Activated naive CD8-positive, alpha-beta T cell treated with anti-CD3 and anti-CD28 coated beads, Interleukin-2, amount 50 U/mL, for 16 hours (primary cell): Measurements from ENCODE around the gene ANKH.

ENCODE experiments used
- DNase-seq: peaks from one replicate; pipeline ENCODE4 v3.0.0-alpha.2; 2020; ENCODE audit warnings: low read depth, low spot score

Gene ANKH

DNA sequence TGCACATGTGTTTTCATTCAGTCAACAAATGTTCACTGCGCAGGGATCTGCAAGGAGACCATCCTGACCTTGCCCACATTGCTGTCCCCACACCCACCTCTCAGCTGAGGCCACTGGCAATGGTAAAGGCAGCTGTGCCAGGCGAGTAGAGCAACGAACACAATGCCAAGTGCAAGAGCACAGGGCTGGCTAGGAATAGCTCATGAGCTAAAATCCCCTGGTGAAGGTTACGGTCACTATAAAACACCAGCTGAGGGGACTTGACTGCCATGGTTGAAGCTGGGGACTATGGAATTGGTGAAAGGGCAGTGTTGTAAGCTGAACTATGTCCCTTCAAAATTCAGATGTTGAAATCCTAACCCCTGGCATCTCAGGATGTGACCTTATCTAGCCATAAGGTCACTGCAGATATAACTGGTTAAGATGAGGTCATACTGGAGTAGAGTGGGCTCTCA lies 111.0 kb downstream of the ANKH start:
- no peak for DNase-seq

GRCh38 chr5:14759744-14760547 lies 111.6 kb downstream of the ANKH start:
- no peak for DNase-seq

- no peak for DNase-seq
Observed at GRCh38 chr5:14757850-14758249, 113.7 kb downstream of the ANKH start.

DNA sequence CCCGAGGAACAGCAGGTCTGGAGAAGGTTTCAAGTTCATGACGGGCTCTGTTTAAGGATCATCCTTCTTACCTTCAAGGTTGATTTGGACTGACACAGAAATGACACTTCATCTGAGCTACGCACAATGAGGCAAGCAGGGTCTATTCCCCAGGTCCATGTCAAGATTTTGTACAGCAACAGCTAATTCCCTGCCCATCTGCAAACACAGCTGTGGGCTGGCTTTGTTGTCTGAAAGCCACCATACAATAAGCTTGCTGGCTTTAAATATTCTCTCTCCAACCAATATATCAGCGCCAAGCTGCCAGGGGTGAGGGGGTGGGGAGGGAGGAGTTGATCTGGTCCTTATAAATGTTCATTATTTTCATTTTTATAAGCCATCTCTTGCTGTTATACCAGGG lies 115.1 kb downstream of the ANKH start:
- DNase-seq, result no peak

DNA sequence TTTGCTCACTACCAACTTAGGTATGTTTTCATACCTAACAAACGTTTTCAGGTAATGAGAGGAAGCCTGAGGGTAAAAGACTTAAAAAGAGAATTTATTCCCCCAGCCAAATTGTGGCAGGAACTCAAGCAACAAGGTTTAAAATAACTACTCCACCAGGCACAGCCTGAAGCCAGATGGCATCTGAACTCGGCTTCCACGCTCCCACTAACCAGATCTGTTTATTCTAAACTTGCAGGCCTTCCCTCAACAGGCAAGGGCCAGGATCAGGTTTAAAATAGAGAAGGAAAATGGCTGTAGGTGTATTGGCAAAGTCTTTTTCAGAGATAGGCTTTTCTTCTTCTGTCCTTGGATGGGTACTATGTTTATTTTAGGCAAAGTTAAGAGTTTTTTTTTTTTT lies 117.6 kb downstream of the ANKH start:
- no peak for DNase-seq

GRCh38 chr5:14753292-14753691 lies 118.3 kb downstream of the ANKH start:
- DNase-seq, result no peak

GRCh38 chr5:14752497-14753071 lies 119.0 kb downstream of the ANKH start:
- no peak for DNase-seq

DNA sequence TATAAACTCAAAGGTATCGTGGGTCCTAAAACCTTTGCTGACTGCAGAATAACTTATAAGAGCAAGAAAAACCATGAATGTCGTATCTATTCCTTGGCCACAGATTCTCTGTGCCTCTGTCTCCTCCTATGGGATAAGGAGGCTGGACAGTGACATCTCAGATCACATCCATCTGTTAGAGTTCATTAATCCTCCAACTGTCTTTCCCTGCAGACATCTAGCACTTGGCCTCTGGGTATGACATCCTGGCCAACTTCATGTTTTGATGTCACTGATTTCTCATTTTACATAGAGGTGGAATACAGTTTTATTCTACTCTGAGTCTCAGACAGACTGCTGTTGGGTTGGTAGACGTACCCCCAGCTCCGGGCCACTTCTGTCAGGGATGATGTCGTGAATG lies 120.9 kb downstream of the ANKH start:
- no peak for DNase-seq

- DNase-seq, result no peak
Observed at GRCh38 chr5:14749579-14750101, 121.9 kb downstream of the ANKH start.

GRCh38 chr5:14748180-14748900 lies 123.2 kb downstream of the ANKH start:
- DNase-seq, result no peak

DNA sequence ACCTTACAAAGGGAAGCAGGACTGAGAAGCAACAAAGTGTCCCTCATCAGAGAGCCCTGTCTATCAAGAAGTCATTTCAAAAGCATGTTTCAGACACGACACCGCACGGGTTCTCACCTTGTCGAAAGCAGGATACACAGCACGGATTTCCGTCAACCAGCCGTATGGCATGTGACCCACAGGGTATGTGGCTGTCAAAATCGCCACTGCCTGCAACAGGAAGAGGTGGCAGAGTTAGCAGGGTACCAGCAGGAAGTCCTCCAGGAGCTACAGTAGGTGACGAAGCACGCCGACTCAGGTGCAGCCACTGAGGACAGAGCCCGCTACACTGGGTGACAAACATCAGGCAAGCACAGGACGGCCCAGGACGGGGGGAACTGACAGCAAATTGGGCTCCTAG lies 125.8 kb downstream of the ANKH start:
- DNase-seq, result no peak

DNA sequence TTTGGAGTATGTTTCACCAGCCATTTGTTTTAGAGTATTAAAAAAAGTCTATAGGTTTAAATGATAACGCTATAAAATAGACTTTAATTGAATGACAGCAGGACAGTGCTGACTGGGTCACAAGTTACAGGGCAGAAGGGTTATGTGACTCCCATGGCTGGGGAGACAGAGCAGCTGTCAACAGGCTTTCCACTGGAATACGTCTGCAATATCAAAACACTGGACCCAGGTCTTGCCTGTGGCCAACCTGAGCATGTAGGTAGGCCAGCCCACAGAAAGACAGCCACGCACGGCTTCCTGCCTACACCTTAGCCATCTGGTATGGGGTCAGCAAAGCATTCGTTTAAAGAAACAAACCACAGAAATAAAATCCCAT lies 126.4 kb downstream of the ANKH start:
- no peak for DNase-seq

GRCh38 chr5:14744296-14745187 lies 127.0 kb downstream of the ANKH start:
- no peak for DNase-seq

DNA sequence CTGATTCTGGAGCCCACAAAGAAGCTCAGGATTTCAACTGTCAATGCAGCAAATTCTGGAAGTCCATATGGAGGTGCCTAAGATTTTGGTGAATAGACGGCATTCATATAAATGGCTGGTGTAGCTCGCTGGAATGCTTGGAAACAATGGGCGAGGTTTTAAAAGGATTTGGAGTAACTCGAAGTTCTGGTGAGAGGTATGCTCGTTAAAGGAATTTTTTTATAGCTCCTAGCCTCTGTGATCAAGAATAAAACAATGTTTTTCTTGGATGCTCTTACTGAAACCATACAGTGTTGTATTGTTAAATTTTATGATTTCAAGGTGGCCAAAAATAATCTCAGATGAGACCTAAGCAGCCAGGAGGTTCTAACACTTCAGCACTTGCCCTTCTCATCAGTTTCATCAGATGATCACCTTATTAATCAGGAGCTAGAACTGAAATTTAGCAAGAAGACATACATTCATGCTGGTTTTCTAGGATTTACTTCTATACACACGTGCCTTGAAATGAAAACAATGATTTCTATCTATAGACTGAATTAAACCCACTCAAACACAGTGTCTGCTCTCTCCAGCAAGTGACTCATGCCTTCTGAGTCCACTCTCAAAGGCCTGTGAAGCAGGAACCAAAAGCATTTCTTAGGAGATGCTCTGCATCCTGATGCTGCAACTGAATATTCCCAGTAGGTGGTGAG lies 127.8 kb downstream of the ANKH start:
- no peak for DNase-seq

- no peak for DNase-seq
Observed at GRCh38 chr5:14742498-14742897, 129.1 kb downstream of the ANKH start.

GRCh38 chr5:14741801-14742440 lies 129.7 kb downstream of the ANKH start:
- DNase-seq, result no peak

GRCh38 chr5:14741131-14741530 lies 130.4 kb downstream of the ANKH start:
- DNase-seq, result no peak

DNA sequence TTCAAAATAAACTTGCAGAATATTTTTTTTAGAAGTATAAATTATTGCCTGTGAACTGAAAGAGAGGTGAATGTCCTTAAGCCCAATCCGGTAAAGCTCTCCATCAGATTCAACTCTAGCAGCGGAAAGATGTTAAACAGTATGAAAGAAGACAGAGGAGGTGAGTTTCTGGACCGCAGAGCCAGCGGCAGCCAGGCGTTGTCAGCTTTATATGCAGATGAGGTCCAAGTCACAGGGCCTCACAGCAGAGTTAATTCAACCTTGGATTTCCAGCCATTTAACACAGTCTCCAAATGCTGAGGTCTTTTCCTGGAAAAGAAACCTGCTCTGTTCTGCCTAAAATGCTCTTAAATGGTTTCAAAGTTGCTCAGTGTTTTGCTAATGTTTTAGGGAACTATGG lies 131.6 kb downstream of the ANKH start:
- no peak for DNase-seq

- DNase-seq, result no peak
Observed at GRCh38 chr5:14739538-14739937, 132.0 kb downstream of the ANKH start.

- DNase-seq, result no peak
Observed at GRCh38 chr5:14738050-14738449, 133.5 kb downstream of the ANKH start.
